IMR-90 (cell line): ENCODE results near the gene PLEKHA8.

Source experiments
- MXI1 ChIP-seq: IDR thresholded peaks from 2 replicates; pipeline ENCODE4 v1.6.1; 2012; ENCODE audit warnings: low read depth, mild to moderate bottlenecking, low read length, moderate library complexity, borderline replicate concordance
- POLR2A ChIP-seq: IDR thresholded peaks from 2 replicates; pipeline ENCODE4 v1.6.1; 2012; ENCODE audit warnings: mild to moderate bottlenecking, low read depth, low read length
- RFX5 ChIP-seq: IDR thresholded peaks from 2 replicates; pipeline ENCODE4 v1.8.0; 2012; ENCODE audit warnings: low read depth, mild to moderate bottlenecking, low read length, moderate library complexity
- SMC3 ChIP-seq: fragments of 150-350 bp; IDR thresholded peaks from 2 replicates; pipeline ENCODE4 v1.6.1; 2016; ENCODE audit warnings: low read depth, mild to moderate bottlenecking, antibody characterized with exemption, low read length, moderate library complexity
- TF ChIP-seq, protein P1 (sequence below): conservative IDR thresholded peaks from 2 replicates; pipeline ENCODE4 v1.5.1; 2012; ENCODE audit warnings: mild to moderate bottlenecking, low read depth, low read length, improper control_type of control experiment

DNA sequence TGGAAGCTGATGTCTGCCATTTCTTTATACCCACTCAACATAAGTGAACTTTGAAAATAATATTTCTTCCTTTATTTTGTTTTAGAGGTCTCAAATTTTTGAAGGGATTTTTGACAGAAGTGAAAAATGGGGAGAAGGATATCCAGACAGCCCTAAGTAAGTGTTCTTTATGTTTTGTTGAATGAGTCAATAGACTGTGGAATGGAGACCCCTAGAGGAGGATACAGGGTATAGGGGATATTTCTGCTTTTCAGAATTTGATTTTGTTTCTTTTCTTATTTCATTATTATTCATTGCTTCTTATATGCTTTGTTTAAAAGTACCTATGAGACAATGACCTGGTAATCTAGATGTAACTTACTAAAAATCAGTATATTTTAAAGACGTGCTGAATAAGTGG, 34.4 kb downstream of the PLEKHA8 start:
- TF ChIP-seq POLR2A, result no peak
- TF ChIP-seq RFX5, result no peak
- TF ChIP-seq, protein P1, sequence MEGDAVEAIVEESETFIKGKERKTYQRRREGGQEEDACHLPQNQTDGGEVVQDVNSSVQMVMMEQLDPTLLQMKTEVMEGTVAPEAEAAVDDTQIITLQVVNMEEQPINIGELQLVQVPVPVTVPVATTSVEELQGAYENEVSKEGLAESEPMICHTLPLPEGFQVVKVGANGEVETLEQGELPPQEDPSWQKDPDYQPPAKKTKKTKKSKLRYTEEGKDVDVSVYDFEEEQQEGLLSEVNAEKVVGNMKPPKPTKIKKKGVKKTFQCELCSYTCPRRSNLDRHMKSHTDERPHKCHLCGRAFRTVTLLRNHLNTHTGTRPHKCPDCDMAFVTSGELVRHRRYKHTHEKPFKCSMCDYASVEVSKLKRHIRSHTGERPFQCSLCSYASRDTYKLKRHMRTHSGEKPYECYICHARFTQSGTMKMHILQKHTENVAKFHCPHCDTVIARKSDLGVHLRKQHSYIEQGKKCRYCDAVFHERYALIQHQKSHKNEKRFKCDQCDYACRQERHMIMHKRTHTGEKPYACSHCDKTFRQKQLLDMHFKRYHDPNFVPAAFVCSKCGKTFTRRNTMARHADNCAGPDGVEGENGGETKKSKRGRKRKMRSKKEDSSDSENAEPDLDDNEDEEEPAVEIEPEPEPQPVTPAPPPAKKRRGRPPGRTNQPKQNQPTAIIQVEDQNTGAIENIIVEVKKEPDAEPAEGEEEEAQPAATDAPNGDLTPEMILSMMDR, result peak; percentile 77
- TF ChIP-seq MXI1, result no peak
- TF ChIP-seq SMC3, result peak; percentile 49; the same call in 1 of the 2 replicates
